HFF-Myc (cell line): ENCODE results near the gene HEPH.
"Not testable (repeated sequence)": the region's sequence is repeated elsewhere in the genome, so short reads cannot be mapped to it uniquely, and the experiment has no call there.

Experiments used
- DNase-seq: peaks from one replicate; pipeline ENCODE4 v3.0.0-alpha.2; 2011; ENCODE audit warnings: low read depth; ENCODE audit errors: extremely low read depth
- H3K4me3 ChIP-seq: replicated peaks from 2 replicates; pipeline ENCODE4 v1.5.1; 2011; ENCODE audit warnings: low read depth, mild to moderate bottlenecking, control low read depth, low read length
- TF ChIP-seq, protein P1 (sequence below): IDR thresholded peaks from 2 replicates; pipeline ENCODE4 v1.5.1; 2012; ENCODE audit warnings: mild to moderate bottlenecking, low read depth, low read length, control low read depth; ENCODE audit errors: missing control alignments

HEPH gene

GRCh38 chrX:66203114-66203513, 39.1 kb downstream of the HEPH start:
- no peak for DNase-seq
- H3K4me3 ChIP-seq, result no peak overlapping the region
- TF ChIP-seq, protein P1, sequence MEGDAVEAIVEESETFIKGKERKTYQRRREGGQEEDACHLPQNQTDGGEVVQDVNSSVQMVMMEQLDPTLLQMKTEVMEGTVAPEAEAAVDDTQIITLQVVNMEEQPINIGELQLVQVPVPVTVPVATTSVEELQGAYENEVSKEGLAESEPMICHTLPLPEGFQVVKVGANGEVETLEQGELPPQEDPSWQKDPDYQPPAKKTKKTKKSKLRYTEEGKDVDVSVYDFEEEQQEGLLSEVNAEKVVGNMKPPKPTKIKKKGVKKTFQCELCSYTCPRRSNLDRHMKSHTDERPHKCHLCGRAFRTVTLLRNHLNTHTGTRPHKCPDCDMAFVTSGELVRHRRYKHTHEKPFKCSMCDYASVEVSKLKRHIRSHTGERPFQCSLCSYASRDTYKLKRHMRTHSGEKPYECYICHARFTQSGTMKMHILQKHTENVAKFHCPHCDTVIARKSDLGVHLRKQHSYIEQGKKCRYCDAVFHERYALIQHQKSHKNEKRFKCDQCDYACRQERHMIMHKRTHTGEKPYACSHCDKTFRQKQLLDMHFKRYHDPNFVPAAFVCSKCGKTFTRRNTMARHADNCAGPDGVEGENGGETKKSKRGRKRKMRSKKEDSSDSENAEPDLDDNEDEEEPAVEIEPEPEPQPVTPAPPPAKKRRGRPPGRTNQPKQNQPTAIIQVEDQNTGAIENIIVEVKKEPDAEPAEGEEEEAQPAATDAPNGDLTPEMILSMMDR, result no peak

DNA sequence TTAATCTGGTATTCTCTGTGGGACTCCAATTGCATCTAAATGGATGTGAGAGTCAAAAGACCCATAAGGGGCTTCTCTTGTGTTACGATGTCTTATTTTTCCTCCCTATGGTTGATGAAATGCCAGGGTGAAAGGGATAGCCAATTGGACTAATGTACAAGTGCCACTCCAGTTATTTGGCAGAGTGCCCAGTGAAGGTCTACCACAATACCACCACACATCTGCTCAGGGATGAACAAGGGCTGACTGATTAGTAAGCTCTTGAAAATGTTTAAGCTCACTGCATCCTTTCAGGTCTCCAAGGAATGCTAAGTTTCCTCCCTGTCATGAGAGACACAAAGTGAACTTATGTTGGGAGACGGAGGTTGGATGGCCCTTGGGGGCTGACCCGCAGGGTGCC, 57.8 kb downstream of the HEPH start:
- DNase-seq, result no peak
- no peak overlapping the region for H3K4me3 ChIP-seq
- TF ChIP-seq, protein P1, result no peak

DNA sequence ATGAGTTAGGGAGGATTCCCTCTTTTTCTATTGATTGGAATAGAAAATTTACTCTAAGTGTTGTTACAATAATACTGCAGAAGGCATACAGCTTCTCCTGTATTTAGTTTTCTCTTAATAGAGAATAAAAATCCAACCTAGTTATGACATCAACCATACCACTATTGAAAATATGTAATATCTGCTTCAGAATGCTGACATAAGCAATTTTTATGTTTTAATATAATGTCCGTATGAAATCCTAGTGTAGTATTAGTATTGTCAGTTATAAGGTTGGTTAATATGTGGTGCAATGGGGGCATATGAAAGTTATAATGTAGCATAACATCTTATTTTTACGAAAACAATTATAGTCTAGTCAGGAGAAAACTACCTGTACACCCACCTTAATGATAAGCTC, 68.2 kb downstream of the HEPH start:
- DNase-seq, result no peak
- TF ChIP-seq, protein P1, result no peak
- no peak overlapping the region for H3K4me3 ChIP-seq

- TF ChIP-seq, protein P1, result no peak
- DNase-seq, result no peak
- H3K4me3 ChIP-seq, result no peak overlapping the region
These were observed 69.2 kb downstream of the HEPH start for GRCh38 chrX:66233209-66233608.

- not testable (repeated sequence) for DNase-seq, H3K4me3 ChIP-seq
These were observed 69.9 kb downstream of the HEPH start for GRCh38 chrX:66233904-66234303.

DNA sequence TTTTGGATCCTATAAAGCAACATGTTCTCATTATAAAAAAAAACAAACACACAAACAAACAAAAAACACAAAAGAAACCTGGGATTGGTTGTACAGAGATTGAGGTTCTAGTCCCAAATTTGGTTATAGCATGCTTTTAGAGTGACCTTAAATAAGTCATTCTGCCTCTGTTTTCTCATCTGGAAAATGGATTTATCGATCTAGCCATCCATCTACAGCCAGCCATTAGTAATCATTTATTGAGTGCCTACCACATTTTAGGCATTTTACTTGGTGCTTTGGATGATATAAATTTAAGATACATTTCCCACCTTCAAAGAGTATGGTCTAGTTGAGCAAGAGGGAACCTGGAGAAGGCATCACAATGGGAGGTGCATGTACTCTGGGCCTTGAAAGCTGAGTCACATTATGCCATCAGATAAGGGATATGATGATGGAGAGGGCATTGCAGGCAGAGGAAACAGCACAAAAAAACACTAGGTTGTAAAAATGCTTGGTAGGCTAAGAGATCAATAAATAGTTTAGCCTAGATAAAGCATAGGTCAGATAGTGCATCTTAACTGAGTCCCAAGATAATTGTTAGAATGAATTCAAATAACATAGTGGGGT, 91.4 kb downstream of the HEPH start:
- no peak overlapping the region for H3K4me3 ChIP-seq
- TF ChIP-seq, protein P1, result no peak
- no peak for DNase-seq

- DNase-seq, result no peak
- no peak overlapping the region for H3K4me3 ChIP-seq
- TF ChIP-seq, protein P1, result no peak
These were observed 98.8 kb downstream of the HEPH start for GRCh38 chrX:66262807-66263206.
